CD4-positive, alpha-beta T cell treated with Interferon alpha-2 for 1 hour (primary cell): ENCODE data around the gene CCDC136.

Experiments used
- DNase-seq, 2 donors: peaks; one replicate each; pipeline ENCODE4 v3.0.0-alpha.2; 2020 to 2022

CCDC136 gene

DNA sequence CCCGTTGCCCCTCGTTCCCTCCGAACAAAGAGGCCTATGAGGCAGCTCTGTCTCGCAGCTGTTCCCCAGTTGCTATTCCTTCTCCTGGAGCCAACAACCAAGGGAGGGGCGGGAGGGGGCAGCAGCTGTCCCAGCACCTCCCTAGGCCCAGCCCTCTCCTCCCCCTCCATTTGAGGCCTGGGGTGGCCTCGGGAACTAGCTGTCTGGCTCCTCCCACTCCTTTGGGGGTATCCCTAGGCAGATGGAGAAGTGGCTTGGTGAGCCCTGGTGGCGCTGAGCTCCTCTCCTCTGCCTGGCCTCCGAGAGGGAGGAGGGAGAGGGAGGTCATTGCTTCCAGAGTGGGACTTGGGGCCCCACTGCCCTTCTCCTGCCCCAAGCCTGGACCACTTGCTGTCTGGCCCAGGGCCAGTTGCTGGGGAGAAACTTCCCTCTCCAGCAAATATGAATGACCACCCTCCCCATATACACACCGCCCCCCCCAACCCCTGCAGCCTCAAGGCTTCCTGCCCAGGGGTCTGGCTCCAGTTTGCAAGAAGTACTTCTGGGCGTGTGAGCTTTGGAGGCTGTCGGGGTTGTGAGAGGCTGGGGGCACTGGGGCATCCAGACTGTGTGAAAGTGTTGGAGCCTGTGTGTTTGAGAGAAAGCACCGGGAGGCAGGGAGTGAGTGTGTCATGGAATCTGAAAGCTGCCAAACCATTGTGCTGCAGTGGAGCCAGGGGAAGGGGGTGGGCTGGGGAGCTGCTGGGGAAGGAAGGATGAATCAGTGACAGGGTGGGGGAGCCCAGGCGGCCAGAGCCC, 41.6 kb downstream of the CCDC136 start:
- DNase-seq = no peak

DNA sequence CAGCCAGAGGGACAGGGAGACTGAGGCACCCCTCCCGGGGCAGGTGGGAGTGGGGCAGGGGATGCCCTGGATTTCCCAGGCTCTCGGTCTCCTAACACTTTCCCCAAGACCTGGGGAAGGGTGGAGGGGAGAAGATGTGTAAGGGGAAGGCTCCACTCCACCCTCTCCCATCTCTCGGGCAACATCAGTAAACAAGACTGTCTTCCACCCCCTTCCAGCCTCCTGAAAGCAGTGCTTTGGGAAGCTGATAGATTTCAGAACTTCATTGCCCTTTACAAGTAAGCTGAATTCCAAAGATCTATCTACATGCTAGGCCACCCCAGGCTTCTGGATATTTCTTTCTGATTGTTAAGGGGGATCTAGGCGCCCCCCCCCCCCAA, 42.2 kb downstream of the CCDC136 start:
- DNase-seq = no peak

DNA sequence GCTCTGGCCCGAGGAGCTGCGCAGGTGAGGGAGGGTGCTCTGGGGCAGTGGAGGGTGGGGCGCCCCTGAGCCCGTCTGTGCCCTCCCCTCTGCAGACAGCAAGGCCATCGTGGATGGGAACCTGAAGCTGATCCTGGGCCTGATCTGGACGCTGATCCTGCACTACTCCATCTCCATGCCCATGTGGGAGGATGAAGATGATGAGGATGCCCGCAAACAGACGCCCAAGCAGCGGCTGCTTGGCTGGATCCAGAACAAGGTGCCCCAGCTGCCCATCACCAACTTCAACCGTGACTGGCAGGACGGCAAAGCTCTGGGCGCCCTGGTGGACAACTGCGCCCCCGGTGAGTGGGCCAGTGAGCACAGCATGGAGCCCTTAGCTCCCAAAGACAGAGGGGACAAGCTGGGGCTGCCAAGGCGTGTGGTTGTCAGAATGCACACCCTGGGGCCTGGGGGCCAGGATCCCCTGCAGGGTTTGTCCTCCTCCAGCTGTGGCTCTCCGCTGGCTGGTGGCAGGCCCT, 43.5 kb downstream of the CCDC136 start:
- DNase-seq = no peak

DNA sequence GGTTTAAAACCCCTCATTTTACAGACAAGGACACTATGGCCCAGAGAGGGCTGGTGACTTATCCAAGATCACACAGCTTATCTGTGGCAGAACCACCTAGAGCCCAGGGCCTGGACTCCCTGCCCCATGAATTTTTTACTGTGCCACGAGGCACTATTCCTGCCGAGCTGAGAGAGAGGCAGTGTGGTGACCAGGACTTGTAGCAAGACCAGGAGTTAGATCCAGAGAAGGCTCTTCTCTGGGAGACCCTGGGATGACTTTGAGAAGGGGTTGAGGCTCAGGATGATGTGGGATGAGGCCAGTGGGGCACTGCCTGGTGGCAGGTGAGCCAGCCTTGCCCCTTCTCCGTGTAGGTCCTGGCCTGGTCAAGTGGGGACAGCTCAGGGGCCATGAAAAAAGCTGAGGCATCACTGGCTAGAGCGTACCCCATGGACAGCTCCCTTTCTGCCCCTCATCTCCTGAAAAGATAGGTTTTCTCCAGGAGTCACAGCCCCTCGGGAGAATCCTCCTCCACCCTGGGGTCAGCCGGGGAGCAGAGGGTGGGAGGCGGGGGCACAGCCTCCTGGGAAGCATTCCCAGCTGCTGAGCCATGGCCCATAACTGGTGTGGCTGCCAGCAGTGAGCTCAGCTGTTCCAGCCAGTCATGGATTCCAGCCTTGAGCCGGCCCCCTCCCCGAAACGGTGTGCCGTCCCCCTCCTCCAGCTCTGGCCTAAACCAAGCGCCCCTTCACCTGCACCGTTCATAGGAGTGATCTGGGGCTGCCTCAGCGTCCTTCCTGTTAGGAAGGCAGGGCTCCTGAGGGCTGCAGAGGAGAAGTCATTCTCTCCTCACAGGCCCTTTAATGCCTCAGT, 44.2 kb downstream of the CCDC136 start:
- no peak for DNase-seq

DNA sequence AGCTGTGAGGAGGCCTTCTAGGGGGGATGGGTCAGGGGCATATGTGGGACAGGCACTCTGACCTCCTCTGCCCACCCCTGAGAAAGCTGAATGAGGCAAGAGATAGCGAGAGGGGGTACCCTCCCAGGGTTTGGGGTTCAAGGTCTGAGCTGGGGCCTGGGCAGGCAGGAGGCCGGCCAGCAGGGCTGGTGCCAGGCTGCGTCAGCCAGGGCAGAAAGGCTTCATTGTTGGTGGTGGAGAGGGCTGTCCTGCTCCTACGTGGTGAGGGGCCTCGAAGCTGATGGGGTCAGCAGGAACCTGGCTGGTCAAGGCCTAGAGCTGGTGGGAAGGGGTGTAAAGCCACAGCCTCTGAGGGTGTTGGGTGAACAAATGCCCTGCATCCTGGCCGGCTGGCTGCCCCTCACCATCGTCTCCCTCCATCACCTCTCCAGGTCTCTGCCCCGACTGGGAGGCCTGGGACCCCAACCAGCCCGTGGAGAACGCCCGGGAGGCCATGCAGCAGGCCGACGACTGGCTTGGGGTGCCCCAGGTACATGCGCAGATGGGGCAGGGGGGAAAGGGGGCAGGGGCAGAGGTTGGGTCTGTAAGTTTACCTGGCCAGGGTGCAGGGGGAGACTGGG, 45.1 kb downstream of the CCDC136 start:
- DNase-seq = no peak

DNA sequence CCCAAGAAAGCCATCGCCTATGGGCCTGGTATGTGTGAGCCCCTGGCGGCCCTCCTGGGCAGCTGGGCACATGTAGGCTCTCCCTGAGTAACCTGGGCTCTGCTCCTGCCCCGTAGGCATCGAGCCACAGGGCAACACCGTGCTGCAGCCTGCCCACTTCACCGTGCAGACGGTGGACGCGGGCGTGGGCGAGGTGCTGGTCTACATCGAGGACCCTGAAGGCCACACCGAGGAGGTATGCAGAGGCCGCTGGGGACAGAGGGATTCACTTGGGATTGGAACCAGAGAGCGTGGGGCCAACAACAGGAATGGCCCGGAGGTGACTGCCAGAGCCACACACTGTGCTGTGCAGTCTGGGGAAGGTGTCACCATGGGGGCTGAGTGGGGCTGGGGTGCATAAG, 45.8 kb downstream of the CCDC136 start:
- no peak for DNase-seq

DNA sequence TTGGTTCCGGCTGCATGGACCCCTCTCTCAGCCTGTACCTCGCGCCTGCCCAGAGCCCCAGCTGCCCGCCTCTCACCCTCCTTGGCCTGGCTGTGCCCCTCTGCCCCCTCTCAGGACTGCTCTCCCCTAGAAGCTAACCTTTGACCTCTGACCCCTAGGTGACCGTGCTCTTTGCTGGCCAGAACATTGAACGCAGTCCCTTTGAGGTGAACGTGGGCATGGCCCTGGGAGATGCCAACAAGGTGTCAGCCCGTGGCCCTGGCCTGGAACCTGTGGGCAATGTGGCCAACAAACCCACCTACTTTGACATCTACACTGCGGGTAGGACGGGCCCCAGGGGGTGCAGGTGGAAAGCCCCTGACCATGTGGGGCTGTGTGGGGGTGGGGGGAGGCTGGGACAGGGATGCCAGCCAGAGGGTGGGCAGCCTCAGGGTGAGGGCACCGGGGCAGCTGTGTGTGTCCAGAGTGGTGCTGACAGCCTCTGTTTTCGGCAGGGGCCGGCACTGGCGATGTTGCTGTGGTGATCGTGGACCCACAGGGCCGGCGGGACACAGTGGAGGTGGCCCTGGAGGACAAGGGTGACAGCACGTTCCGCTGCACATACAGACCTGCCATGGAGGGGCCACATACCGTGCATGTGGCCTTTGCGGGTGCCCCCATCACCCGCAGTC, 46.5 kb downstream of the CCDC136 start:
- no peak for DNase-seq

DNA sequence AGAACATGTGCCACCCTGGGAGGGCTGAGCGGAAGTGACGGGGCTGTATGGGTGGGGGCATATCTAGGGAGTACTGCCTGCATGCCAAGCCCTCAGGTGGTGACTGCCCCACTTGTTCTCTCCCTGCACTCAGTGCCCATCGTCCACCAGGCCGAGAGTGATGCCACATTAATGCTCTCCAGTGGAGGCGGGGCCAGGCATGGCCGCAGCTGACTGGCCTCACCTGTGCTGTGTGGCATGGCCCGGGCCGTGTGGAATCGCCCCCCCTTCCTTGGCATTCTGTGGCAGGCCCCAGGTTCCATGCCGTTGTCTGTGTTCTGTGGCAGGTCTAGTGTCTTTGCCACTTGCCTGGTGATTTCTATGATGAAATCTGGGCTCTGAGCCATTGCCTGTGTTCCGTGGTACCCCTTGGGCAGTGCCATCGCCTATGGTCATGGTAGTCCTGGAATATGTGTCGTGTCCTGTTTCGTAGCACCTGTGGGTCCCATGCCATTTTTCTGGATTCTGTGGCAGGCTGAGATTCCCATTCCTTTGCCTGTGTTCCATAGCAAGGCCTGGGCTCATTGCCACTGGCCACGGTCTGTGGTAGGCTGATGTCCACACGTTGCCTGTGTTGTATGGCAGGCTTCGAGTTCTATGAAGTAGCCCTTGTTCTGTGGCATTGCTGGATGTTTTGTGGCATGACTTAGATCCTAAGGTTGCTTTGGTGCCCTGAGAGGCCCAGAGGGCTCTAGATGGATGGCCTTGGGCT, 47.4 kb downstream of the CCDC136 start:
- no peak for DNase-seq

DNA sequence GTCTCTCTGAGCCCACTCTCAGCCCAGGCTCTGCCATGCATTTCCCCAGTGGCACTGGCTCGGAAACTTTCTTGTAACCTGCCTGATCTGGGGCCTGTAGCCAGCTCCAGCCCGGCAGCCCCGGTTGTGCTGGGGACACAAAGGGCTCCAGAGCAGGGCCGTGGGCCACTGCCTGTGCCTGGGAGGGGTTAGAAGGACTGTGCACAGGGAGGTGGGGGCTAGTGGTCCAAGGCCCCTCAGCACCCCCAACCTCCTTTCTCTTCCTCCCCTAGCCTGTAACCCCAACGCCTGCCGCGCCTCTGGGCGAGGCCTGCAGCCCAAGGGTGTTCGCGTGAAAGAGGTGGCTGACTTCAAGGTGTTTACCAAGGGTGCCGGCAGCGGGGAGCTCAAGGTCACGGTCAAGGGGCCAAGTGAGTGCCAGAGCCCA, 48.0 kb downstream of the CCDC136 start:
- no peak for DNase-seq

DNA sequence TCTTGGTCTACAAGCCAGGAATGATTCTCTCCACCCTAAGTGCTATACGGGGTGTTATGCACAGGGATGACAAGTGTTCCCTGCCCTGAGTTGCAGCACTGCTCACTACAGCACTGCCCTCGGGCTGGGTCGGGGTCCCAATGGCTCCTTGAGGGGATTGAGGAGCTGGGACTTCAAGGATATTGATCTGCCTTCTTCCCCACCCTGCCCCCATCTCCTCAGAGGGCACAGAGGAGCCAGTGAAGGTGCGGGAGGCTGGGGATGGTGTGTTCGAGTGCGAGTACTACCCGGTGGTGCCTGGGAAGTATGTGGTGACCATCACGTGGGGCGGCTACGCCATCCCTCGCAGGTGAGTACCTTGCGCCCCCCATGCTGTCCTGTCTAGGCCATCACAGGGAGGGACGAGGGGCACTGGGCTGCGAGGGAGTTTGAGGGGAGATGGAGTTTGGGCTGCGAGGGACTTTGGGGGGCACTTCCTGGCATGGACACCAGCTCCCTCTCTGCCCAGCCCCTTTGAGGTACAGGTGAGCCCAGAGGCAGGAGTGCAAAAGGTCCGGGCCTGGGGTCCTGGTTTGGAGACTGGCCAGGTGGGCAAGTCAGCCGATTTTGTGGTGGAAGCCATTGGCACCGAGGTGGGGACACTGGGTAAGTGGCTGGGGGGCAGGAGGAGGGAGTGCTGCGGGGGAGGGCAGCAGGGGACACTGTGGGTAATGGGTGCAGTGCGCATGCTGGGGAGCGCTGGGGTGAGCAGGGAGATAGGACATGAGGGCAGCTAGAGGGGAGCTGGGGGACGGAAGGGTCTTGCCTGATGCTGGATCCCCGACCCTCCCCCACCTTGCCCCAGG, 48.8 kb downstream of the CCDC136 start:
- no peak for DNase-seq

DNA sequence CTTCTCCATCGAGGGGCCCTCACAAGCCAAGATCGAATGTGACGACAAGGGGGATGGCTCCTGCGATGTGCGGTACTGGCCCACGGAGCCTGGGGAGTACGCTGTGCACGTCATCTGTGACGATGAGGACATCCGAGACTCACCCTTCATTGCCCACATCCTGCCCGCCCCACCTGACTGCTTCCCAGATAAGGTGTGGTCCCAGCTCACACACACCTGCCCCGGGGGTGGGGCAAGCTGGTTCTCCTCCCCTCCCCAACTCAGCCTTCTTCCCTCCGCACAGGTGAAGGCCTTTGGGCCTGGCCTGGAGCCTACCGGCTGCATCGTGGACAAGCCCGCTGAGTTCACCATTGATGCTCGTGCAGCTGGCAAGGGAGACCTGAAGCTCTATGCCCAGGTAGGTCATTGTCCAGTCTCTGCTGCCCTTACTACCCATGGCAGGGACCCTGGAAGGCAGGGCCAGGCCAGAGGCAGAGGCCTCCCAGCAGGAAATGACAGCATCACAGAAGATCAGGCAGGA, 49.5 kb downstream of the CCDC136 start:
- peak; percentile 7 to 42 for DNase-seq

DNA sequence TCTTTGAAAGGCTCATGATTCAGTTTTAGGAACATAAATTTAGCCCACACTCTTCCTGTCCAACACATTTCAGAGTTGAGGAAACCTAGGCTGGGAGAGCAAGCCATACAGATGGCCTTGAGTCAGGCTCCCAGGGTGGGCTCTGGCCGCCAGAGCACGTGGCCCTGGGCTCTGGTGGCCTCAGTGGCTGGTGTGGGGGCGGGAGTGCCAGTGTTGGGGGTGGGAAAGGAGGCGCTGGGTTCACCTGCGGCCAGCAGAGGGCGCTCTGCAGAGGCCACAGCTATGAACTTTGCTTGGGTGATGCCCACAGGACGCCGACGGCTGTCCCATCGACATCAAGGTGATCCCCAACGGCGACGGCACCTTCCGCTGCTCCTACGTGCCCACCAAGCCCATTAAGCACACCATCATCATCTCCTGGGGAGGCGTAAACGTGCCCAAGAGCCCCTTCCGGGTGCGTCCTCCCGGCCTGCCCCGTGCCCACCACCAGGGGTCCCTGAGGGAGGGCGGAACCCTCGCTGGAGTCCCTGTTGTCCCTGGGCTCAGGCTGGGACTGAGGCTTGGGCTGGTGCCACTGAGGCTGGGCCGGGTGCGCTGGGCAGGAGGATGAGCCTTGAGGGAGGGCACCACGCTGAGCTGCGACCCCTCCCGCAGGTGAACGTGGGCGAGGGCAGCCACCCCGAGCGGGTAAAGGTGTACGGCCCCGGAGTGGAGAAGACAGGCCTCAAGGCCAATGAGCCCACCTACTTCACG, 50.3 kb downstream of the CCDC136 start:
- DNase-seq = peak; percentile 35 to 63

DNA sequence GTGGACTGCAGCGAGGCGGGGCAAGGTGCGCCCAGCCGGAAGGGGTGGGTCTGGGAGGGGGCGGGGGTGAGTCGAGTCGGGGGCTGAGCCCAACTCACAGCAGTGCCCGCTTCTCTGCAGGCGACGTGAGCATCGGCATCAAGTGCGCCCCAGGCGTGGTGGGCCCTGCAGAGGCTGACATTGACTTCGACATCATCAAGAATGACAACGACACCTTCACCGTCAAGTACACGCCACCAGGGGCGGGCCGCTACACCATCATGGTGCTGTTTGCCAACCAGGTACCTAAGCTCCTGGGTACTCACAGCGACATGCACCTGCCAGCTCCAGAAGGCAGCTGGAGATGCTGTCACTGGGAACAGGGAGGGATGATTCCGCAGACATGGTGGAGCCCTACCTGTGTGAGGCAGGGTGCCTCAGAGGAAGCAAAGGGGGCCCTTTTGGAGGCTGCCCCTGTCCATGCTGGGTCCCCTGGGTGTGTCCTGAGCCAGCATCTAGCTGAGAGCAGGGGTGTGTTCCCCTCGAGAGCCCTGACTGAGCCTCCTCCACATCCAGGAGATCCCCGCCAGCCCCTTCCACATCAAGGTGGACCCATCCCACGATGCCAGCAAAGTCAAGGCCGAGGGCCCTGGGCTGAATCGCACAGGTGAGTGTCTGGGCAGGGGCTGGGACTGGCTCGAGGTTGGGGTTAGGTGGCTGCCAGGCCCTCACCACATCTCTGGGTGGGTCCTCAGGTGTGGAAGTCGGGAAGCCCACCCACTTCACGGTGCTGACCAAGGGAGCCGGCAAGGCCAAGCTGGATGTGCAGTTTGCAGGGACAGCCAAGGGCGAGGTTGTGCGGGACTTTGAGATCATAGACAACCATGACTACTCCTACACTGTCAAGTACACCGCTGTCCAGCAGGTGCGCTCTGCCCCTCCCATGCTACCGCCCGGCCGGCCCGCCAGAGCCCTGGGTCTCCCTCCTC, 51.2 kb downstream of the CCDC136 start:
- DNase-seq = no peak

DNA sequence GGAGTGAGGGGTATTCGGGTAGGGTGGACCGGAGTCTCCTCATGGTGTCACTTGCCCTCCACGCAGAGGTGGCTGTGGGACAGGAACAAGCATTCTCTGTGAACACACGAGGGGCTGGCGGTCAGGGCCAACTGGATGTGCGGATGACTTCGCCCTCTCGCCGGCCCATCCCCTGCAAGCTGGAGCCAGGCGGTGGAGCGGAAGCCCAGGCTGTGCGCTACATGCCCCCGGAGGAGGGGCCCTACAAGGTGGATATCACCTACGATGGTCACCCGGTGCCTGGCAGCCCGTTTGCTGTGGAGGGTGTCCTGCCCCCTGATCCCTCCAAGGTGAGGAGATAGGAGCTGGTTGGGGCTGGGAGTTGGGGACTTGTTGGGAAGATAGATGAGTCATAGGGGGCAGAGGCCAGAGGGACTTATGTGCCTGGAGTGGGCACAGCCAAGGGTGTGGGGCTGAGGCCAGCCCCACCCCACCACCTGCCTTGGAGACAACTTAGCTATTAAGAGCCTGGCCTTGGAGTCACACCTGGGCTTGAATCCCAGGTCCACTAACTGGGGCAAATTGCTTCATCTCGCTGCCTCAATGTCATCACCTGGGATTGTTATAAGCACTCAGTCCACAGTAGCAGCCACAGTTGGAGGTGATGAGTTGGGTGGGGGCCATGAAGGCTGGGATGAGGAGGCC, 52.3 kb downstream of the CCDC136 start:
- no peak for DNase-seq

DNA sequence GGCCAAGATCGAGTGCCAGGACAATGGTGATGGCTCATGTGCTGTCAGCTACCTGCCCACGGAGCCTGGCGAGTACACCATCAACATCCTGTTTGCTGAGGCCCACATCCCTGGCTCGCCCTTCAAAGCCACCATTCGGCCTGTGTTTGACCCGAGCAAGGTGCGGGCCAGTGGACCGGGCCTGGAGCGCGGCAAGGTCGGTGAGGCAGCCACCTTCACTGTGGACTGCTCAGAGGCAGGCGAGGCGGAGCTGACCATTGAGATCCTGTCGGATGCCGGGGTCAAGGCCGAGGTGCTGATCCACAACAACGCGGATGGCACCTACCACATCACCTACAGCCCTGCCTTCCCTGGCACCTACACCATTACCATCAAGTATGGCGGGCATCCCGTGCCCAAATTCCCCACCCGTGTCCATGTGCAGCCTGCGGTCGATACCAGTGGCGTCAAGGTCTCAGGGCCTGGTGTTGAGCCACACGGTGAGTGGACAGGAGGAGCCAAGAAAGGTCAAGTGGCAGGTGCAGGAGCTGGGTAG, 53.1 kb downstream of the CCDC136 start:
- DNase-seq = no peak

DNA sequence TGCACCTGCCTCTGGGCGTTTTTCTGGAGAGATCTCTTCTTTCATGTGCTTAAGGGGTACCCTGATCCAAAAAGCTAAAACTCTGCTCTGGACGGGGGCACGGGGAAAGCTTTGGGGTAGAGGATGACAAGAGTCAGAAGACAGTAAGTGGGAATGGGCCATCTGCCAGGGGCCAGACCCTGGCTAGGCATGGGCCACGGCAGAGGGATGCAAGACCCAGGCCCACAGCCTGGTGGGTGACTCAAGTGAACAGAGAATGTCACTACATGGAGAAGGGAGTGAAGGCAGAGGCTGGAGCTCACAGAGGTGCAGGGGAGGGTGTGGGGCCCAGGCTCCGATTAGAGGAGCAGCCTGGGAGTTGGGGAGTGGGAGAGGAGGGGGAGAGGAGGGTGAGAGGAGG, 53.7 kb downstream of the CCDC136 start:
- DNase-seq = no peak

DNA sequence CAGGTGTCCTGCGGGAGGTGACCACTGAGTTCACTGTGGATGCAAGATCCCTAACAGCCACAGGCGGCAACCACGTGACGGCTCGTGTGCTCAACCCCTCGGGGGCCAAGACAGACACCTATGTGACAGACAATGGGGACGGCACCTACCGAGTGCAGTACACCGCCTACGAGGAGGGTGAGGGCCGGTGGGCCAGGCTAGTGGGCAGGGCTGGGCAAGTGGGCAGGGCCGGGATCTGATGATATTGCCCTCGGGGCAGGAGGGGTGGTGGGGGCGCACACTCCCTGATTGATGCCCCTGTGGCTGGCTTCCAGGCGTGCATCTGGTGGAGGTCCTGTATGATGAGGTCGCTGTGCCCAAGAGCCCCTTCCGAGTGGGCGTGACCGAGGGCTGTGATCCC, 54.2 kb downstream of the CCDC136 start:
- DNase-seq = no peak
